ENCODE measurements around the gene EIF4A2.

- TF ChIP-seq CTCF (IDR thresholded peaks at IDR 0.05; ENCODE audit: low read length) (no peak), EZH2 (IDR thresholded peaks at IDR 0.05; ENCODE audit: borderline replicate concordance, low read length) (no peak)
Measured at GRCh38 chr3:186772701-186773417, 10.5 kb upstream of the EIF4A2 start.
